Omental fat pad (tissue), 4 donors: ENCODE measurements around the gene KCNJ5. TPM values are rescaled to one million over a fixed set of nuclear protein-coding genes. Genes with fewer than 3 reads are reported as not detected.
"Not testable (repeated sequence)": the region's sequence is repeated elsewhere in the genome, so short reads cannot be mapped to it uniquely, and the experiment has no call there.

Experiments
- ATAC-seq: fragments of 150-250 bp; one replicate; pipeline ENCODE4 v1.9.1; 2016; ENCODE audit warnings: mild to moderate bottlenecking, moderate library complexity; ENCODE audit not compliant: low FRiP score
- DNase-seq: peaks from one replicate; pipeline ENCODE4 v3.0.0-alpha.2; 2019; ENCODE audit warnings: low spot score
- CTCF ChIP-seq, 3 donors: fragments of 450-650 bp; IDR thresholded peaks; one replicate each; pipeline ENCODE4 v1.5.1; 2016 to 2017; ENCODE audit warnings: antibody characterized with exemption in 3 of 3, mild to moderate bottlenecking in 3 of 3, moderate library complexity in 2 of 3
- total RNA-seq, 4 donors: library from RNA; depleted of rRNA; stranded (reverse); fragments of >200 nt; gene quantifications; one replicate each; pipeline ENCODE4 v1.1.0, GENCODE V29; 2016

KCNJ5 gene
- total RNA-seq, 4 donors from 2014 or later: 1.5 to 12.1 (median 3.0) TPM

DNA sequence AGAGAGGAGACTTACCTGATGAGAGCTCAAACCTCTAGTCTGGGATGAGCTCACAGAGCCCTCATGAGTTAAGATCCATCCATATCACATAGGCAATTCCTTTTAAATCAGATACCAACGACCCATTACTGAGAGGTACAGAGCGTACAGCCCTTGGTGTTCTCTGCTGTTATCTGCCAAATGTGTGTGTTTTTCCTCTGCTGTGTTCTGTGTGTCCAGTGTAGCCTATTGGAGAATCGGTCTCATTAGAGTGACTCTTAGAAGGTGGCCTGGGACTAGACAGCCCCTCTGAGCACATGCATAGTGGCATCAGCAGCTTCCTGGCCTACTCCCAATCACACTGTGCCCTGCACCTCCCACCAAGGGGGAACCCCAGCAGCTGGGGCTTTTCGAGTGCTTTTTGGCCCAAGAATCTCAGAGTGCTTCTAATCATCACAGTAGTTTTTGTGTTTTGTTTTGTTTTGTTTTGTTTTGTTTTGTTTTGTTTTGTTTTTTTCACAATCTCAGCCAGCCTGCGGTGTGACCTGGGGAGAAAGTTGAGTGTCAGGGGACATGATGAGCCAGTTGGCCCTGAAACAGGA, 26.1 kb downstream of the KCNJ5 start:
- no peak for DNase-seq
- no peak for TF ChIP-seq CTCF (IDR thresholded peaks at IDR 0.05)
- no peak for ATAC-seq

DNA sequence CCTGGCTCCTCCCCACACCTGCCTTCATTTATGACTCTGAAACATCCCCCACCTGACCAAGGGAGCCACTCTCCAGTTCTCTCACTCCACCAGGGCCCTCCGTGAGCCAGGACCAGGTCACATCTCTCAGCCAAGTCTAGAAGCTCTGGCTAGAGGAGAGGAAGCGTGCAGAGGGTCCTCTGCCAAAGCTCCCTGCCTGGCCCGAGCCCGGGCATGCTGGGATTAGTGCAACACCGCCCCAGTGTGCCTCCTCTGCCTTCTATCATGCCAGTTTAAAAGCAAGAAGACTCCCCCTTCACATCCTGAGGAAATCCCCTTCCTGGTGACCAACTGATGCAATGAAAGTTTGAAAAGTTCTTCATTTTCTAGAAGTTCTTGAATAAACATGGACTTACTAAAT, 28.1 kb downstream of the KCNJ5 start:
- DNase-seq (no peak), ATAC-seq (no peak)
- no peak for TF ChIP-seq CTCF (IDR thresholded peaks at IDR 0.05)

GRCh38 chr11:128919635-128920034, 28.5 kb downstream of the KCNJ5 start:
- not testable (repeated sequence) for DNase-seq

DNA sequence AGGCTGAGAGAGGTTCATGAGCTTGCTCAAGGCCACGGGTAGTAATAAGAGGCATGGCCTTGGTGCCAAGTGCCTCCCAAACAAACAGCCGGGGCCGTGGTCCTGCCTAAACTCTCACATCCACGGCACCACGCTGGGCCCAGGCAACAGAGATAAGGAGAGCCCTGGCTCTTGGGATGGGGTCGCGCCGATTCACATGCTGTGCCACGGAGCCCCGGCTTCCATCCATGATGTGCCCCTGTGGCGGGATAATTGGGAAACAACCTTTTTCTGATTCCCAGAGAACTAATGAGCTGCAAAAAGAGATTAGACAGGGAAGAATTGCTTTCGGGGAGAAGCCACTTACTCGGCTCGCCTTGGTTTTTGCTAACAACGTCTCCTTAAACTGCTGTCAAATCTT, 29.5 kb downstream of the KCNJ5 start:
- no peak for TF ChIP-seq CTCF (IDR thresholded peaks at IDR 0.05)
- DNase-seq (no peak), ATAC-seq (no peak)

More at GRCh38 chr11:128919635-128920034, 28.5 kb downstream of the KCNJ5 start:
- not testable (repeated sequence) for ATAC-seq

DNA sequence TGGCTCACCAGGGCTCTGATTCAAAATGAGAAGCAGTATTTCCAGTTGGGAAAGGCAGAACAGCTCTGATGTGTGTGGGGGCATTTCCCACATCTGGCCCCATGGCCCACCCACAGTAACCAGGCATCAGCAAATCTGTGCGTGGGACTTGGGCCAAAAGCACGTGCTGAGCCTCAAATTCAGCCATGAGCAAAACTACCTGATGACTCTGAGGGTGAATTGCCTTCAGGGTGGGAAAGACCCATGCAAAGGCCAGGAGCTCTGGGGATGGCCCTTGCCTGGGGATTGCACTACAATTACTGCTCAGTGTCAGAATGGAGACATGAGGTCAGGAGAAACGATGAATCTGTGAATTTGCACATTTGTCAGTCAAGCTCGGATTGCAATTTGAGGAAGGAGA, 30.6 kb downstream of the KCNJ5 start:
- no peak for TF ChIP-seq CTCF (IDR thresholded peaks at IDR 0.05)
- no peak for DNase-seq
- ATAC-seq: no peak

DNA sequence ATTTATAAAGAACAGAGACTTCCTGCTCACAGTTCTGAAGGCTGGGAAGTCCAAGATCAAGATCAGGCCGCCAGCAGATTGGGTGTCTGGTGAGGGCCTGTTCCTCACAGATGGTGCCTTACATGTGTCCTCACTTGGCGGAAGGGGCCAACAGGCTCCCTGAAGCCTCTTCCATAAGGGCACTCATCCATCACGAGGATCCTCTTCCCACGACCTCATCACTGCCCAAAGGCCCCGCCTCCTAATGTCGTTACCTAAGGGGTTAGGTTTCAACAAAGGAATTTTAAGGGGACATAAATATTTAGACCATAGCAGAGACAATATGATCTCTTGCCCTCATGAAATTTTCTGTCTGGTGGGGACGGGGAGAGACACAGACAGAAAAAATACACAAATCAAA, 32.9 kb downstream of the KCNJ5 start:
- no peak for ATAC-seq
- no peak for DNase-seq
- TF ChIP-seq CTCF (IDR thresholded peaks at IDR 0.05): no peak

GRCh38 chr11:128924510-128925249, 33.5 kb downstream of the KCNJ5 start:
- no peak for DNase-seq
- TF ChIP-seq CTCF (IDR thresholded peaks at IDR 0.05): no peak
- no peak for ATAC-seq
